Lower lobe of right lung (tissue), 2 donors: Measurements from ENCODE around the gene SULT4A1. TPM values are rescaled to one million over a fixed set of nuclear protein-coding genes. Genes with fewer than 3 reads are reported as not detected.
"Not testable (repeated sequence)": the region's sequence is repeated elsewhere in the genome, so short reads cannot be mapped to it uniquely, and the experiment has no call there.

ENCODE experiments used
- ATAC-seq, 2 donors: fragments of 200-7000 bp; cut with Tn5 transposase; one replicate each; pipeline ENCODE4 v1.9.1; 2020 to 2022; ENCODE audit warnings: mild to moderate bottlenecking in 2 of 2, moderate library complexity in 2 of 2
- DNase-seq: peaks from one replicate; pipeline ENCODE4 v3.0.0-alpha.2; 2020
- H3K27ac ChIP-seq: fragments of 200-600 bp; one replicate; pipeline ENCODE4 v1.8.0; 2022
- H3K27me3 ChIP-seq: fragments of 200-600 bp; one replicate; pipeline ENCODE4 v1.8.0; 2022; ENCODE audit warnings: low read depth
- H3K36me3 ChIP-seq: fragments of 200-600 bp; one replicate; pipeline ENCODE4 v1.8.0; 2022; ENCODE audit warnings: mild to moderate bottlenecking
- H3K4me1 ChIP-seq: fragments of 200-600 bp; one replicate; pipeline ENCODE4 v1.8.0; 2022
- H3K4me3 ChIP-seq: fragments of 200-600 bp; one replicate; pipeline ENCODE4 v1.8.0; 2022; ENCODE audit warnings: mild to moderate bottlenecking
- H3K9me3 ChIP-seq: fragments of 200-600 bp; one replicate; pipeline ENCODE4 v1.8.0; 2022
- intact Hi-C: fragments of 100-400 bp; cut with DNase I; formaldehyde crosslinking; loops from one replicate; pipeline ENCODE4 v1.11.0; 2022
- long read RNA-seq: library from polyadenylated mRNA; unstranded; transcript quantifications from one replicate; pipeline ENCODE4 v2.0.0, GENCODE V29; 2021
- total RNA-seq: library from RNA; stranded (reverse); fragmentation: NEBNext Ultra II Directional; extraction: Animal tissue kit (Norgen Biotek cat#: 25700); gene quantifications from one replicate; pipeline ENCODE4 v1.2.1, GENCODE V29; 2021
- TF ChIP-seq, protein P1 (sequence below): fragments of 200-600 bp; IDR thresholded peaks from one replicate; pipeline ENCODE4 v1.8.0; 2022; ENCODE audit warnings: antibody characterized with exemption, mild to moderate bottlenecking
- donor health status: DM: no; HTN: yes; CAD: no; lungs with severe emphysema.

Gene SULT4A1, protein sequence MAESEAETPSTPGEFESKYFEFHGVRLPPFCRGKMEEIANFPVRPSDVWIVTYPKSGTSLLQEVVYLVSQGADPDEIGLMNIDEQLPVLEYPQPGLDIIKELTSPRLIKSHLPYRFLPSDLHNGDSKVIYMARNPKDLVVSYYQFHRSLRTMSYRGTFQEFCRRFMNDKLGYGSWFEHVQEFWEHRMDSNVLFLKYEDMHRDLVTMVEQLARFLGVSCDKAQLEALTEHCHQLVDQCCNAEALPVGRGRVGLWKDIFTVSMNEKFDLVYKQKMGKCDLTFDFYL
- not detected for total RNA-seq
- long read RNA-seq = 0 reads

DNA sequence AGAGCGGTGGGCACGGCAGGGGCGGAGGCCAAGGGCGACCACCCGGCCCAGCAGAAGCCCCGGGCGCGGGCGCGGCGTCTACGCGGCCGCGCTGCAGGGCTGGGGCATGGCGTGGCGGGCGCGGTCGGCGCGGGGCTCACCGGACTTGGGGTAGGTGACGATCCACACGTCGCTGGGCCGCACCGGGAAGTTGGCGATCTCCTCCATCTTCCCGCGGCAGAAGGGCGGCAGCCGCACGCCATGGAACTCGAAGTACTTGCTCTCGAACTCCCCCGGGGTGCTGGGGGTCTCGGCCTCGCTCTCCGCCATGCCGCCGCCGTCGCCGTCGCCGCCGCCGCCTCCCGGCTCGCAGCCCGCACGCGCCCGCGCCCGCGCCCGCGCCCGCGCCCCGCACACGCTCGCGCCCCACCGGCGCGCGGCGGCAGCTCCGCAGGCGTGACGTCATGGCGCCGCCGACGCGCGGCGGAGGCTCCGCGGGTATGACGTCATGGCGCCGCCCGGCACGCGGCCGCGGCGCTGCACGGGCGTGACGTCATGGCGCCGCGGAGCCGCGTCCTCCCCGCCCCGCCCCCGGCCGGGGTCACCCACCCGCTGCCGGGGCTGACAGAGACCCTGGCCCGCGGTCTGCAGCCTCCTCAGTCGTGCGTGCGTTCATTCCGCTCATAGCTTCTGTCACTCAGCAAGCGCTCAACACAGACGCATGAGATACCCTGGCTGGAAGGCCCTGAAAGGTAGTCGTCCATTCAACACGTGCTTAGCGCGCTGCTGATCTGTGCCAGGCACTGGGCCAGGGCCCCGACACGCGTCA, at the start of gene SULT4A1:
Gene SULT4A1 (minus strand): TSS at position 440 of the 808 bp plus-strand sequence. CDS start 131 bp downstream, at position 309.
- DNase-seq = no peak
- no peak for ATAC-seq
- no peaks in the 10 kb centered on the region for H3K9me3 ChIP-seq
- H3K27me3 ChIP-seq = peaks cover 72% of the 10 kb centered on the region
- H3K27ac ChIP-seq = no peak within 1 kb of the TSS
- intact Hi-C loops = no loop called here
- no peaks in the 10 kb centered on the region for H3K36me3 ChIP-seq
- H3K4me1 ChIP-seq = no peaks in the 10 kb centered on the region
- no peak within 1 kb of the TSS for H3K4me3 ChIP-seq
- TF ChIP-seq, protein P1, sequence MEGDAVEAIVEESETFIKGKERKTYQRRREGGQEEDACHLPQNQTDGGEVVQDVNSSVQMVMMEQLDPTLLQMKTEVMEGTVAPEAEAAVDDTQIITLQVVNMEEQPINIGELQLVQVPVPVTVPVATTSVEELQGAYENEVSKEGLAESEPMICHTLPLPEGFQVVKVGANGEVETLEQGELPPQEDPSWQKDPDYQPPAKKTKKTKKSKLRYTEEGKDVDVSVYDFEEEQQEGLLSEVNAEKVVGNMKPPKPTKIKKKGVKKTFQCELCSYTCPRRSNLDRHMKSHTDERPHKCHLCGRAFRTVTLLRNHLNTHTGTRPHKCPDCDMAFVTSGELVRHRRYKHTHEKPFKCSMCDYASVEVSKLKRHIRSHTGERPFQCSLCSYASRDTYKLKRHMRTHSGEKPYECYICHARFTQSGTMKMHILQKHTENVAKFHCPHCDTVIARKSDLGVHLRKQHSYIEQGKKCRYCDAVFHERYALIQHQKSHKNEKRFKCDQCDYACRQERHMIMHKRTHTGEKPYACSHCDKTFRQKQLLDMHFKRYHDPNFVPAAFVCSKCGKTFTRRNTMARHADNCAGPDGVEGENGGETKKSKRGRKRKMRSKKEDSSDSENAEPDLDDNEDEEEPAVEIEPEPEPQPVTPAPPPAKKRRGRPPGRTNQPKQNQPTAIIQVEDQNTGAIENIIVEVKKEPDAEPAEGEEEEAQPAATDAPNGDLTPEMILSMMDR = no peak

DNA sequence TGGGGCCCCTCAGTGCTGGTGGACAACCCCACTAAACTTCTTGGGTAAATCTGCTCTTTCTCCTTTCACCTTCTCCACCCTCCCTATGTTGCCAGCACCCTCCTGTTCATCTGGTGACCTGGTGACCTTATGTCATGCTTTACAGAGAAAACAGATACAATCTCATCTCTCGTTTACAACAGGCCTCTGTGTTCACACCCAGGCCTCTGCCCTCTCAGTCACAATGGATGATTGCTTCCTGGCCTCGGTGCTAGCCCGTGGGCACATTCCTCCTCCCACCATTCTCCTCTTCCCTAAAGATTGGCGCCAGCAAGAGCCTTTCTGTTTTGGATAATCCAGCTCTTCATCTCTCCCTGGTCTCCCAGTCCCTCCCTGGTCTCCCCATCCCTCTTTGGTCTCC, 49.0 kb upstream of the SULT4A1 start:
- ATAC-seq (no peak), DNase-seq (no peak)
- Histone ChIP-seq H3K27me3 (peaks cover 21% of the 10 kb centered on the region), H3K36me3 (no peaks in the 10 kb centered on the region), H3K9me3 (no peaks in the 10 kb centered on the region), H3K27ac (no peak overlapping the region), H3K4me1 (no peaks in the 10 kb centered on the region), H3K4me3 (no peak overlapping the region)
- TF ChIP-seq, protein P1 = no peak
- intact Hi-C loops = no loop called here

DNA sequence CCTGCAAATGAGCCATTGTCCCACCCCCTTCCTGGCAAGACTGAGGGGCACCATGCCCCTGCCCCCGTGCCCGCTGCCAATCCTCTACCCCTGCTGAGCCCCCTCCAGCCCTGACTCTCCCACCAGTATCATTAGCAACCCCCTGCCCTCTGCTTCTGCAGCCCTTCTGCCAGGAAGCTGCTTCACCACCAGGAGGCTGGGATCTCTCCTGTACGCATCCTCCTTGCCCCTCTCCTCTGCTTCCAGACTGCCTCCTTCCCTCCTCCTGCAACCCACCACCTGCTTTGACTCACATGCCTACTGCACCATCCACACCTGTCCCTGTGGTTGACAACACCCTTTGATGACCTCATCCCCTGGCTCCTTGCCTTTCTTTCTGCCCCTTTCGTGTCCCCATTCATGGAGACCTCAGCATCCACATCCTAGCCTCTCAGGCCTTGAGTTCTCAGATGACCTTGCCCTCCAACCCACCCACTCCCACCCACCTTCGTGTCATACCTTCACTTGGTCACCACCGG, 47.9 kb upstream of the SULT4A1 start:
- Histone ChIP-seq H3K36me3 (no peaks in the 10 kb centered on the region), H3K9me3 (no peaks in the 10 kb centered on the region), H3K4me3 (no peak overlapping the region), H3K27me3 (peaks cover 26% of the 10 kb centered on the region), H3K27ac (no peak overlapping the region), H3K4me1 (no peaks in the 10 kb centered on the region)
- ATAC-seq (no peak), DNase-seq (no peak)
- TF ChIP-seq, protein P1 = no peak
- intact Hi-C loops = no loop called here

DNA sequence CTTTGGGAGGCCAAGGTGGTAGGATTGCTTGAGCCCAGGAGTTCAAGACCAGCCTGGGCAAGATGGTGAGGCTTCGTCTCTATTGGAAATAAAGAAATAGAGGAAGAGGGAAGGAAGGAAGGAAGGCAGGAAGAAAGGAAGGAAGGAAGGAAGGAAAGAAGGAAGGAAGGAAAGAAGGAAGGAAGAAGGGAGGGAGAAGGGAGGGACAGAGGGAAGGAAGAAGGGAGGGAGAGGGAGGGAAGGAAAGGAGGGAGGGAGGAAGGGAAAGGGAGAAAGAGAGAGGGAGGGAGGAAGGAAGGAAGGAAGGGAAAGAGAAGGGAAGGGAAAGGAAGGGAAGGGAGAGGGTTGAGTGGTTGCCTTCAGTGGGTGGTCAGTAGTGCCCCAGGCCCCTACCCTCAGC, 47.4 kb upstream of the SULT4A1 start:
- DNase-seq (no peak), ATAC-seq (no peak)
- no peaks in the 10 kb centered on the region for H3K9me3 ChIP-seq
- intact Hi-C loops = no loop called here
- no peaks in the 10 kb centered on the region for H3K4me1 ChIP-seq
- TF ChIP-seq, protein P1 = no peak
- H3K4me3 ChIP-seq = no peak overlapping the region
- no peaks in the 10 kb centered on the region for H3K36me3 ChIP-seq
- H3K27me3 ChIP-seq = peaks cover 31% of the 10 kb centered on the region
- no peak overlapping the region for H3K27ac ChIP-seq

DNA sequence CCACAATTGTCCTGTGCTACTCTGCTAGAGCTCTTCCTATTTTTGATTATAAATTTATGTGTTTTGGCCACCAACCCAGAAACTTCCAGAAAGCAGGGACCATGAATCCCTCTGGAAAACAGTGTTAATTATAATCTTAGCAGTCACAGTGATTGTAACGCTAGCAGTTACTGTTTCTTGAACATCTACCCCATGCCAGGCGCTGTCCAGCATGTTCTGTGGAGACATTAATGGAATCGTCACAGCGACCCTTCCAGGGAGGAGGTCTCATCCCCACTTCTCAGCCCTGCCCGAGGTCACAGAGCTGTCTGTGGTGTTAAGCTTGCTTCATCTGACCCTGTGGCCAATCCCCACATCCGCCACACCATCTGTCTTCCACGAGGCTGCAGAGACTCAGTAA, 43.4 kb upstream of the SULT4A1 start:
- H3K4me3 ChIP-seq = no peak overlapping the region
- intact Hi-C loops = no loop called here
- H3K4me1 ChIP-seq = no peaks in the 10 kb centered on the region
- DNase-seq = no peak
- H3K9me3 ChIP-seq = no peaks in the 10 kb centered on the region
- peaks cover 34% of the 10 kb centered on the region for H3K27me3 ChIP-seq
- H3K27ac ChIP-seq = no peak overlapping the region
- no peaks in the 10 kb centered on the region for H3K36me3 ChIP-seq
- ATAC-seq = no peak
- TF ChIP-seq, protein P1 = no peak

DNA sequence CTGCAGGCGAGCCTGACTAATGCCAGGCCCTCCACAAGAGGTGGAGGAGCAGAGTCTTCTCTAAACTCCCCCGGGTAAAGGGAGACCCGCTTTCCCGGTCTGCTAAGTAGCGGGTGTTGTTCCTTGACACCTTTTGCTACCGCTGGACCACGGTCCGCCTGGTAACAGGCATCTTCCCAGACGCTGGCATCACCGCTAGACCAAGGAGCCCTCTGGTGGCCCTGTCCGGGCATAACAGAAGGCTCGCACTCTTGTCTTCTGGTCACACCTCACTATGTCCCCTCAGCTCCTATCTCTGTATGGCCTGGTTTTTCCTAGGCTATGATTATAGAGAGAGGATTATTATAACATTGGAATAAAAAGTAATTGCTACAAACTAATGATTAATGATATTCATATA, 42.1 kb upstream of the SULT4A1 start:
- H3K36me3 ChIP-seq, H3K4me3 ChIP-seq, ATAC-seq, H3K9me3 ChIP-seq, intact Hi-C loops, DNase-seq, H3K4me1 ChIP-seq, H3K27ac ChIP-seq: not testable (repeated sequence)
- H3K27me3 ChIP-seq = peaks cover 37% of the 10 kb centered on the region

DNA sequence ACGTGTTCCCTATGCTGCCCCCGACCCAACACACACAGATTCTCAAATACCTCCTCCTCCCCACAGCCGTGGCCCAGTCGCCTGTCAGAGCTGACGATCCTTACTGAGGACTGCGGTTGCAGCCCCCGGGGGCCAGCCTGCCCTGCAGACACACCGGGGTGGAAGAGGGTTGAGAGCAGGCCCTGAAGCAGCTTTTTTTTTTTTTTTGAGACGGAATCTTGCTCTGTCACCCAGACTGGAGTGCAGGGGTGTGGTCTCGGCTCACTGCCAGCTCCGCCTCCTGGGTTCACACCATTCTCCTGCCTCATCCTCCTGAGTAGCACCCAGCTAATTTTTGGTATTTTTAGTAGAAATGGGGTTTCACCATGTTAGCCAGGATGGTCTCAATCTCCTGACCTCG, 40.7 kb upstream of the SULT4A1 start:
- H3K36me3 ChIP-seq, H3K9me3 ChIP-seq, ATAC-seq, H3K4me3 ChIP-seq, H3K4me1 ChIP-seq, intact Hi-C loops, H3K27ac ChIP-seq, DNase-seq: not testable (repeated sequence)
- H3K27me3 ChIP-seq = peaks cover 27% of the 10 kb centered on the region
